H1 (cell line): ENCODE results near the gene ZNF830. TPM values are rescaled to one million over a fixed set of nuclear protein-coding genes. Genes with fewer than 3 reads are reported as not detected.

Experiments used
- CTCF ChIA-PET: fragments of 300-600 bp; sonication (Branson Sonifier 250); formaldehyde crosslinking; loops from one replicate; lab custom pipeline; 2021; ENCODE audit not compliant: partially characterized antibody; lab: Charles Lee
- POLR2A ChIA-PET: fragments of 300-600 bp; sonication (Branson Sonifier 250); formaldehyde crosslinking; loops from one replicate; lab custom pipeline; 2021; ENCODE audit warnings: inconsistent platforms; ENCODE audit not compliant: partially characterized antibody; lab: Charles Lee
- DNase-seq, 2 experiments: peaks; one replicate each; pipeline versions ENCODE4 v3.0.0 to v3.0.0-alpha.2; 2010 to 2022; ENCODE audit warnings: low spot score in 2 of 2, low read depth in 1 of 2, mixed read lengths in 1 of 2
- FAIRE-seq: peaks from 2 replicates; lab custom pipeline; 2011; peaks lifted over from hg19 to GRCh38; lab: Jason Lieb, UNC
- H2AFZ ChIP-seq: 2 replicates; pipeline ENCODE4 v1.8.1; 2012; ENCODE audit warnings: low read length, inconsistent platforms
- H2AK5ac ChIP-seq: 2 replicates; pipeline ENCODE4 v1.6.1; 2013; ENCODE audit warnings: low read depth, low read length
- H2BK120ac ChIP-seq: replicated peaks from 2 replicates; pipeline ENCODE3; 2013; ENCODE audit warnings: low read depth, low read length, inconsistent platforms
- H2BK12ac ChIP-seq: 2 replicates; pipeline ENCODE4 v1.6.1; 2013; ENCODE audit warnings: low read depth, low read length
- H2BK15ac ChIP-seq: 2 replicates; pipeline ENCODE4 v1.6.1; 2013; ENCODE audit warnings: low read length
- H2BK20ac ChIP-seq: 2 replicates; pipeline ENCODE4 v1.6.1; 2013; ENCODE audit warnings: low read length
- H2BK5ac ChIP-seq: 2 replicates; pipeline ENCODE4 v1.6.1; 2013; ENCODE audit warnings: low read depth, low read length
- H3K14ac ChIP-seq: 2 replicates; pipeline ENCODE4 v1.6.1; 2013; ENCODE audit warnings: inconsistent platforms; ENCODE audit not compliant: insufficient read length
- H3K18ac ChIP-seq: 2 replicates; pipeline ENCODE4 v1.6.1; 2013; ENCODE audit warnings: low read length; ENCODE audit errors: extremely low read depth
- H3K23ac ChIP-seq: 2 replicates; pipeline ENCODE4 v1.6.1; 2013; ENCODE audit warnings: inconsistent platforms; ENCODE audit not compliant: insufficient read length
- H3K23me2 ChIP-seq: 2 replicates; pipeline ENCODE4 v1.6.1; 2013; ENCODE audit warnings: low read depth, low read length
- H3K27ac ChIP-seq: 2 replicates; pipeline ENCODE4 v1.6.1; 2011; ENCODE audit warnings: low read depth, low read length, inconsistent platforms
- H3K27me3 ChIP-seq, 4 experiments: replicated peaks in 1 of 4; 1 replicate in 1 of 4; 2 replicates in 3 of 4; pipeline versions ENCODE4 v1.6.1 to v1.8.1; 2011 to 2013; ENCODE audit warnings: low read length in 3 of 4, mild to moderate bottlenecking in 3 of 4, inconsistent platforms in 2 of 4, mixed read lengths in 2 of 4, moderate library complexity in 1 of 4; ENCODE audit not compliant: control insufficient read depth in 3 of 4, insufficient read depth in 3 of 4; ENCODE audit errors: extremely low read depth in 1 of 4
- H3K36me3 ChIP-seq, 4 experiments: 2 replicates each; pipeline versions ENCODE4 v1.6.1 to v1.8.1; 2011 to 2013; ENCODE audit warnings: mild to moderate bottlenecking in 4 of 4, low read length in 3 of 4, moderate library complexity in 2 of 4, control low read depth in 1 of 4, inconsistent platforms in 1 of 4; ENCODE audit not compliant: insufficient read depth in 4 of 4, control insufficient read depth in 2 of 4
- H3K4ac ChIP-seq: replicated peaks from 2 replicates; pipeline ENCODE3; 2013; ENCODE audit warnings: low read length, low read depth, mixed read lengths, inconsistent platforms; ENCODE audit not compliant: insufficient read length
- H3K4me1 ChIP-seq, 4 experiments: replicated peaks in 1 of 4; 1 replicate in 1 of 4; 2 replicates in 3 of 4; pipeline versions ENCODE4 v1.6.1 to v1.8.1; 2011 to 2013; ENCODE audit warnings: low read length in 3 of 4, inconsistent platforms in 2 of 4, mixed read lengths in 1 of 4; ENCODE audit not compliant: insufficient read depth in 4 of 4, control insufficient read depth in 3 of 4
- H3K4me2 ChIP-seq, 2 experiments: 2 replicates each; pipeline versions ENCODE4 v1.6.1 to v1.8.1; 2011 to 2013; ENCODE audit warnings: low read depth in 2 of 2, low read length in 2 of 2, control low read depth in 1 of 2, inconsistent platforms in 1 of 2, mild to moderate bottlenecking in 1 of 2; ENCODE audit not compliant: insufficient read depth in 1 of 2
- H3K4me3 ChIP-seq, 4 experiments: fragments of 200-600, 300-600 bp in 1 of 4; sonication (generic), shearing (Covaris generic), sonication (Bioruptor Twin) in 1 of 4; 2 replicates each; pipeline versions ENCODE4 v1.5.1 to v1.8.1; 2011 to 2016; ENCODE audit warnings: low read length in 4 of 4, low read depth in 3 of 4, control low read depth in 2 of 4, inconsistent platforms in 2 of 4, mild to moderate bottlenecking in 2 of 4, mixed read lengths in 1 of 4, moderate library complexity in 1 of 4; ENCODE audit not compliant: insufficient read depth in 2 of 4; ENCODE audit errors: extremely low read depth in 1 of 4
- H3K56ac ChIP-seq: replicated peaks from 2 replicates; pipeline ENCODE3; 2013; ENCODE audit warnings: low read depth, mild to moderate bottlenecking, mixed read lengths, low read length, inconsistent platforms; ENCODE audit not compliant: insufficient read length
- H3K79me1 ChIP-seq: 2 replicates; pipeline ENCODE4 v1.6.1; 2013; ENCODE audit warnings: low read depth, low read length, control low read depth
- H3K79me2 ChIP-seq, 2 experiments: 2 replicates each; pipeline versions ENCODE4 v1.6.1 to v1.8.1; 2012 to 2013; ENCODE audit warnings: low read length in 2 of 2, mild to moderate bottlenecking in 2 of 2, inconsistent platforms in 1 of 2; ENCODE audit not compliant: insufficient read depth in 2 of 2, control insufficient read depth in 1 of 2
- H3K9ac ChIP-seq, 4 experiments: replicated peaks in 1 of 4; 1 replicate in 1 of 4; 2 replicates in 3 of 4; pipeline versions ENCODE4 v1.6.1 to v1.8.1; 2011 to 2013; ENCODE audit warnings: low read depth in 3 of 4, low read length in 3 of 4, control low read depth in 2 of 4, mild to moderate bottlenecking in 2 of 4, moderate library complexity in 2 of 4, inconsistent platforms in 1 of 4; ENCODE audit errors: extremely low read depth in 1 of 4
- H3K9me3 ChIP-seq, 2 experiments: 2 replicates each; pipeline versions ENCODE4 v1.6.1 to v1.8.1; 2012 to 2013; ENCODE audit warnings: mild to moderate bottlenecking in 2 of 2, moderate library complexity in 2 of 2, control low read depth in 1 of 2, inconsistent platforms in 1 of 2, low read depth in 1 of 2, low read length in 1 of 2, mixed read lengths in 1 of 2; ENCODE audit not compliant: insufficient read depth in 2 of 2
- H4K20me1 ChIP-seq, 2 experiments: replicated peaks in 1 of 2; 2 replicates each; pipeline versions ENCODE3 to v1.8.1; 2011 to 2013; ENCODE audit warnings: inconsistent platforms in 2 of 2, low read length in 2 of 2, mild to moderate bottlenecking in 1 of 2; ENCODE audit not compliant: insufficient read depth in 2 of 2, control insufficient read depth in 1 of 2
- H4K5ac ChIP-seq: 2 replicates; pipeline ENCODE4 v1.6.1; 2013; ENCODE audit warnings: low read length, low read depth, mixed read lengths, inconsistent platforms; ENCODE audit not compliant: insufficient read length
- H4K8ac ChIP-seq: 2 replicates; pipeline ENCODE4 v1.8.0; 2013; ENCODE audit warnings: mild to moderate bottlenecking, moderate library complexity, low read length, inconsistent platforms; ENCODE audit not compliant: insufficient read depth; ENCODE audit errors: extremely low read depth
- H4K91ac ChIP-seq: replicated peaks from 2 replicates; pipeline ENCODE3; 2013; ENCODE audit warnings: low read length, mixed read lengths, inconsistent platforms; ENCODE audit not compliant: insufficient read length
- CHD7 ChIP-seq: fragments of 300-600 bp; sonication (generic); IDR thresholded peaks from 2 replicates; pipeline ENCODE4 v1.7.1; 2012; ENCODE audit warnings: low read length, moderate library complexity, mild to moderate bottlenecking, inconsistent platforms; ENCODE audit not compliant: insufficient replicate concordance
- WGBS, 2 experiments: shearing (Covaris generic) in 1 of 2; methylation state at CpG; one replicate each; pipeline versions ENCODE4 v1.1.6 to v1.1.7; 2013 to 2015; ENCODE audit warnings: low lambda C conversion rate in 2 of 2, mixed read lengths in 2 of 2, inconsistent platforms in 1 of 2, low coverage in 1 of 2, missing lambda C conversion rate in 1 of 2; ENCODE audit not compliant: insufficient replicate concordance in 2 of 2, insufficient coverage in 1 of 2, insufficient read length in 1 of 2; ENCODE audit errors: extremely low coverage in 1 of 2, missing lambda C conversion rate in 1 of 2; 5-methylcytosine and 5-hydroxymethylcytosine counted together
- polyA plus RNA-seq, 7 experiments: library from polyadenylated mRNA; depleted of rRNA in 3 of 7; stranded (reverse) in 5 of 7; unstranded in 2 of 7; fragments of >200 nt in 5 of 7; fragments of 200-250 nt in 2 of 7; gene quantifications; 1 replicate in 5 of 7; 2 replicates in 1 of 7; 4 replicates in 1 of 7; pipeline versions ENCODE4 v1.2.1 to v1.2.3, GENCODE V29; 2011 to 2013; ENCODE audit warnings: missing spikeins in 2 of 7, mixed read lengths in 2 of 7
- total RNA-seq: library from RNA; stranded (reverse); fragmentation: NEBNext Ultra II Directional; extraction: Animal tissue kit (Norgen Biotek cat#: 25700); gene quantifications from 2 replicates; pipeline ENCODE4 v1.2.1, GENCODE V29; 2021

The ZNF830 gene
- total and polyA plus RNA-seq, 2 of the 8 experiments (the other 6 are each of a cell fraction or from before 2014, with no cell fraction given), result 4.2 to 19.9 TPM

DNA sequence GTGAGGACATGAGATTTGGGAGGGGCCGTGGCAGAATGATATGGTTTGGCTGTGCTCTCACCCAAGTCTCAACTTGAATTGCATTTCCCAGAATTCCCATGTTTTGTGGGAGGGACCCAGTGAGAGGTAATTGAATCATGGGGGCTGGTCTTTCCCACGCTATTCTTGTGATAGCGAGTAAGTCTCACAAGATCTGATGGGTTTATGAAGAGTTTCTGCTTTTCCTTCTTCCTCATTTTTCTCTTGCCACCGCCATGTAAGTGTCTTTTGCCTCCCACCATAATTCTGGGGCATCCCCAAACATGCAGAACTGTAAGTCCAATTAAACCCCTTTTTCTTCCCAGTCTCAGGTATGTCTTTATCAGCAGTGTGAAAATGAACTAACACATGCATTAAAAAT is 40.7 kb upstream of the ZNF830 start:
- Histone ChIP-seq H3K4me3 (no peak overlapping the region), H4K8ac (no peak overlapping the region), H3K27me3 (no peaks in the 10 kb centered on the region), H3K14ac (no peak overlapping the region), H2BK20ac (no peak overlapping the region), H3K23me2 (no peaks in the 10 kb centered on the region), H2BK120ac (no peak overlapping the region), H3K79me2 (no peaks in the 10 kb centered on the region), H2AFZ (no peak overlapping the region), H3K4me1 (no peaks in the 10 kb centered on the region), H3K23ac (no peak overlapping the region), H2BK15ac (no peak overlapping the region), H4K91ac (no peak overlapping the region), H2BK5ac (no peak overlapping the region), H3K4ac (no peak overlapping the region), H2BK12ac (no peak overlapping the region), H4K20me1 (no peaks in the 10 kb centered on the region), H3K9ac (no peak overlapping the region), H3K27ac (no peak overlapping the region), H3K79me1 (no peaks in the 10 kb centered on the region), H2AK5ac (no peak overlapping the region), H3K56ac (no peak overlapping the region), H3K4me2 (no peak overlapping the region), H3K18ac (no peak overlapping the region), H3K9me3 (no peaks in the 10 kb centered on the region), H4K5ac (no peak overlapping the region), H3K36me3 (no peaks in the 10 kb centered on the region)
- ChIA-PET CTCF (no interaction called here), POLR2A (no interaction called here)
- FAIRE-seq, result no peak
- 88% methylated on average over 4 of the region's 4 CpGs; no CpG with 5 or more reads in 1 of the 2 experiments for WGBS, 2 experiments
- DNase-seq, result no peak
- TF ChIP-seq CHD7, result no peak
